ENCODE measurements around the gene RNF34. TPM values are rescaled to one million over a fixed set of nuclear protein-coding genes. Genes with fewer than 3 reads are reported as not detected.
A peak's percentile ranks its signal among the peaks of the same experiment; 100 is the strongest.

RNF34 gene
- total and polyA plus RNA-seq, 2 of the 13 experiments (the other 11 are each of a cell fraction or from before 2014, with no cell fraction given), result 36.8 to 53.2 TPM

- TF ChIP-seq, protein P1, sequence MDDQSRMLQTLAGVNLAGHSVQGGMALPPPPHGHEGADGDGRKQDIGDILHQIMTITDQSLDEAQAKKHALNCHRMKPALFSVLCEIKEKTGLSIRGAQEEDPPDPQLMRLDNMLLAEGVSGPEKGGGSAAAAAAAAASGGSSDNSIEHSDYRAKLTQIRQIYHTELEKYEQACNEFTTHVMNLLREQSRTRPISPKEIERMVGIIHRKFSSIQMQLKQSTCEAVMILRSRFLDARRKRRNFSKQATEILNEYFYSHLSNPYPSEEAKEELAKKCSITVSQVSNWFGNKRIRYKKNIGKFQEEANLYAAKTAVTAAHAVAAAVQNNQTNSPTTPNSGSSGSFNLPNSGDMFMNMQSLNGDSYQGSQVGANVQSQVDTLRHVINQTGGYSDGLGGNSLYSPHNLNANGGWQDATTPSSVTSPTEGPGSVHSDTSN (CRISPR knock-in tag; IDR thresholded peaks at IDR 0.05; ENCODE audit: borderline replicate concordance), result no peak
- TF ChIP-seq ZNF850 (CRISPR knock-in tag; conservative IDR thresholded peaks at IDR 0.05) (no peak), ZNF44 (CRISPR knock-in tag; IDR thresholded peaks at IDR 0.05) (no peak), HMG20A (CRISPR knock-in tag; IDR thresholded peaks at IDR 0.05; ENCODE audit: borderline replicate concordance) (no peak), RBAK (CRISPR knock-in tag; IDR thresholded peaks at IDR 0.05) (no peak), ZNF598 (CRISPR knock-in tag; IDR thresholded peaks at IDR 0.05; ENCODE audit: borderline replicate concordance) (no peak), ZNF414 (CRISPR knock-in tag; IDR thresholded peaks at IDR 0.05) (no peak), BORCS8-MEF2B (CRISPR knock-in tag; IDR thresholded peaks at IDR 0.05) (no peak), ZNF749 (CRISPR knock-in tag; IDR thresholded peaks at IDR 0.05; ENCODE audit: borderline replicate concordance) (no peak), JUND (CRISPR knock-in tag; IDR thresholded peaks at IDR 0.05) (no peak), U2AF2 (IDR thresholded peaks at IDR 0.05; ENCODE audit: low read depth, low read length) (no peak), REPIN1 (CRISPR knock-in tag; IDR thresholded peaks at IDR 0.05; ENCODE audit: borderline replicate concordance, low read depth) (no peak), ZNF337 (CRISPR knock-in tag; IDR thresholded peaks at IDR 0.05; ENCODE audit: borderline replicate concordance, low read depth) (no peak), MAX (IDR thresholded peaks at IDR 0.05) (no peak), EED (CRISPR knock-in tag; IDR thresholded peaks at IDR 0.05) (no peak), MXD4 (CRISPR knock-in tag; IDR thresholded peaks at IDR 0.05) (0 out of 2 replicates have a peak, but pooled peaks have one; percentile 22), KDM5A (IDR thresholded peaks at IDR 0.05; ENCODE audit: borderline replicate concordance, low read length) (no peak), ZNF724P (CRISPR knock-in tag; IDR thresholded peaks at IDR 0.05; ENCODE audit: borderline replicate concordance) (no peak), TFDP2 (CRISPR knock-in tag; IDR thresholded peaks at IDR 0.05) (no peak)
- TF ChIP-seq, protein P2, sequence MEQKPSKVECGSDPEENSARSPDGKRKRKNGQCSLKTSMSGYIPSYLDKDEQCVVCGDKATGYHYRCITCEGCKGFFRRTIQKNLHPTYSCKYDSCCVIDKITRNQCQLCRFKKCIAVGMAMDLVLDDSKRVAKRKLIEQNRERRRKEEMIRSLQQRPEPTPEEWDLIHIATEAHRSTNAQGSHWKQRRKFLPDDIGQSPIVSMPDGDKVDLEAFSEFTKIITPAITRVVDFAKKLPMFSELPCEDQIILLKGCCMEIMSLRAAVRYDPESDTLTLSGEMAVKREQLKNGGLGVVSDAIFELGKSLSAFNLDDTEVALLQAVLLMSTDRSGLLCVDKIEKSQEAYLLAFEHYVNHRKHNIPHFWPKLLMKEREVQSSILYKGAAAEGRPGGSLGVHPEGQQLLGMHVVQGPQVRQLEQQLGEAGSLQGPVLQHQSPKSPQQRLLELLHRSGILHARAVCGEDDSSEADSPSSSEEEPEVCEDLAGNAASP (CRISPR knock-in tag; IDR thresholded peaks at IDR 0.05; ENCODE audit: borderline replicate concordance), result no peak
- TF ChIP-seq, protein P3, sequence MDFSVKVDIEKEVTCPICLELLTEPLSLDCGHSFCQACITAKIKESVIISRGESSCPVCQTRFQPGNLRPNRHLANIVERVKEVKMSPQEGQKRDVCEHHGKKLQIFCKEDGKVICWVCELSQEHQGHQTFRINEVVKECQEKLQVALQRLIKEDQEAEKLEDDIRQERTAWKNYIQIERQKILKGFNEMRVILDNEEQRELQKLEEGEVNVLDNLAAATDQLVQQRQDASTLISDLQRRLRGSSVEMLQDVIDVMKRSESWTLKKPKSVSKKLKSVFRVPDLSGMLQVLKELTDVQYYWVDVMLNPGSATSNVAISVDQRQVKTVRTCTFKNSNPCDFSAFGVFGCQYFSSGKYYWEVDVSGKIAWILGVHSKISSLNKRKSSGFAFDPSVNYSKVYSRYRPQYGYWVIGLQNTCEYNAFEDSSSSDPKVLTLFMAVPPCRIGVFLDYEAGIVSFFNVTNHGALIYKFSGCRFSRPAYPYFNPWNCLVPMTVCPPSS (IDR thresholded peaks at IDR 0.05), result no peak
- TF ChIP-seq, protein P4, sequence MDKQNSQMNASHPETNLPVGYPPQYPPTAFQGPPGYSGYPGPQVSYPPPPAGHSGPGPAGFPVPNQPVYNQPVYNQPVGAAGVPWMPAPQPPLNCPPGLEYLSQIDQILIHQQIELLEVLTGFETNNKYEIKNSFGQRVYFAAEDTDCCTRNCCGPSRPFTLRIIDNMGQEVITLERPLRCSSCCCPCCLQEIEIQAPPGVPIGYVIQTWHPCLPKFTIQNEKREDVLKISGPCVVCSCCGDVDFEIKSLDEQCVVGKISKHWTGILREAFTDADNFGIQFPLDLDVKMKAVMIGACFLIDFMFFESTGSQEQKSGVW (CRISPR knock-in tag; IDR thresholded peaks at IDR 0.05; ENCODE audit: borderline replicate concordance), result no peak
These were observed 22.9 kb upstream of the RNF34 start (continued) for GRCh38 chr12:121376754-121377697.
